Stimulated activated naive CD8-positive, alpha-beta T cell treated with anti-CD3 and anti-CD28 coated beads, Interleukin-15, amount 100 ng/mL, for 72 hours (primary cell): ENCODE measurements around the gene SEMA3D.

Source experiments
- ATAC-seq: fragments of 150-1000 bp; cut with Tn5 transposase; 2 replicates; pipeline ENCODE4 v1.10.0; 2021; ENCODE audit warnings: mild to moderate bottlenecking, moderate library complexity
- DNase-seq, 2 donors: peaks; one replicate each; pipeline ENCODE4 v3.0.0; 2021 to 2022
- H3K27ac Mint-ChIP-seq, 2 donors: one replicate each; pipeline ENCODE4 v1.8.0; 2022; ENCODE audit warnings: mild to moderate bottlenecking in 2 of 2, mixed read lengths in 2 of 2, moderate library complexity in 2 of 2
- H3K27me3 Mint-ChIP-seq: one replicate; pipeline ENCODE4 v1.8.0; 2022; ENCODE audit warnings: mixed read lengths
- H3K4me1 Mint-ChIP-seq: one replicate; pipeline ENCODE4 v1.8.0; 2022; ENCODE audit warnings: mild to moderate bottlenecking, mixed read lengths
- H3K4me3 Mint-ChIP-seq, 2 donors: one replicate each; pipeline ENCODE4 v1.8.0; 2022; ENCODE audit warnings: mild to moderate bottlenecking in 2 of 2, mixed read lengths in 2 of 2, moderate library complexity in 1 of 2
- H3K9me3 Mint-ChIP-seq, 2 donors: one replicate each; pipeline ENCODE4 v1.8.0; 2022; ENCODE audit warnings: mixed read lengths in 2 of 2

SEMA3D gene

DNA sequence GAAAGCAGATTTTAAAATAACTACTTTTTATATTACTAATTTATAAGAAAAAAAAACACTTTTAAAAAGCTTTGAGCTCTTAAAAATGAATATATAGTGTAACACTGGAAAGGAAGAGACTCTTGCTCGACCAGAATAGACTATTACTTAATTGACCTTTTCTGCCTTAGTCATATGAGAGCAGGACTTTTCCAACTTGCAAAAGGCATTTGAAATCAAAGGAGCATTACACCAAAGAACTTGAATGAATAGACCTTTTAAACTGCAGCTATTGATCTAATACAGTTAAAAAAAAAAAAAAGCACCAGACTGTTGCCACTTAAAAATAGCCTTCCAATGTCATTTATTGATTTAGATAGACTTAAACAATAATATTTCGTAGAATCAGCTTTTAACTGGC, 17.2 kb upstream of the SEMA3D start:
- DNase-seq (no peak), ATAC-seq (no peak)
- Mint-ChIP-seq H3K9me3 (peaks cover 5 to 23% of the 10 kb centered on the region in 2 donors), H3K4me1 (no peaks in the 10 kb centered on the region), H3K4me3 (no peak overlapping the region), H3K27ac (no peak overlapping the region), H3K27me3 (no peaks in the 10 kb centered on the region)

DNA sequence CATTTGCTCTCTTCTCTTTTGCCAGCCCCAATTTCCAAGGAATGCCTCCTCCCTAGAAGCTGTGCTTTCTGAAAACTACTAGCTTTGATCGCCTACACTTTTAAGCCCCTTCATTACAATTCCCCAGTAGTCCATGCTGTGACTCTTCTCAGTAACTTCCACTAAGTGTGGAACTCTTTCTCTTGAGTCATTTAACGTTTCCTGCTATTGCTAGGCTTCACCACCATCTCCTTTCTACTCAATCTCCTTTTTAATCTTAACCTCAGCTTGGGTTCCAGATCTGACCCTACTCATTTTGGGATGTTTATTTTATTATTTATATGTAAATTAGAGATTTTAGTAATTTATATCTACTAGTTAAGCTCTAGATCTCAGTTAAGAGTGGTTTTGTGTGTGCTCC, 14.4 kb upstream of the SEMA3D start:
- Mint-ChIP-seq H3K27ac (no peak overlapping the region), H3K4me3 (no peak overlapping the region), H3K27me3 (no peaks in the 10 kb centered on the region), H3K9me3 (peaks cover 5 to 23% of the 10 kb centered on the region in 2 donors), H3K4me1 (no peaks in the 10 kb centered on the region)
- ATAC-seq = no peak
- no peak for DNase-seq

DNA sequence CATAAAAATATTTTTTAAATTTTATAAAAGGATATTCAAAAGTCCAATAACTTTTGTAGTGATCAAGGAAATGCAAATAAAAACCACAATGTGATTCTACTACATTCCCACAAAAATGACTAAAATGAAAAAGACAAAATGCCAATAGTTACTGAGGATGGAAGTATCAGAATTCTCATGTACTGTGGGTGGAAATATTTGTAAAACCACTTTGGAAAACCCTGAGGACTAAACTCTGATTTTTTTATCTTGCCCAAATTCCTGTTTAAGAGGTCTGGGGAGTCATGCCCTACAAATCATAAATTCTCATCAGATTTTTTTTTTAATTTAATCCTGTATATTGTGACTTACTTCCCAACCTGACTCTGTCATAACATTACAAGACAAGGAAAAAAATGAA, 9.8 kb upstream of the SEMA3D start:
- DNase-seq = no peak

DNA sequence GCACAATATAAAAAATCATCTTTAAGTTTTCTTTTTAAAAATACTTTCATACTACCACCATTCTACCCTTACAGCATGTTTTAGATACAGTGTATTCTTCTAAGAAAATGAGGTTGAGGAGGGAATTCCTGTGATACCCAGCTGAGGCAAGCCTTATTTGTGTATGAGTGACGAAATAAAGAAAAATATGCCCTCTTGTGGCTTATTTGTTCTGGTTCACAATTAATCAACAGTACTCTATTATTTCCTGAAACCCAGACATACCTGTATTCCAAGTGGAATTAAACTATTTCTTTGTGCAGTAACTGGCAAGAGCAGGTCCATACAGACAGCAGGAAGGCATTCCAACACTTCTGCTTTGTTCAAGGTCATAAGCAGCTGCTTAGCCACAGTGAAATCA, 4.5 kb upstream of the SEMA3D start:
- DNase-seq (no peak), ATAC-seq (no peak)
- Mint-ChIP-seq H3K27me3 (peaks cover 18% of the 10 kb centered on the region), H3K9me3 (no peaks in the 10 kb centered on the region), H3K4me3 (no peak overlapping the region), H3K27ac (no peak overlapping the region), H3K4me1 (peaks cover 8% of the 10 kb centered on the region)

More for the DNA sequence above, 9.8 kb upstream of the SEMA3D start:
- Mint-ChIP-seq H3K27ac (no peak overlapping the region), H3K9me3 (peaks cover 5 to 15% of the 10 kb centered on the region in 2 donors), H3K4me3 (no peak overlapping the region), H3K27me3 (no peaks in the 10 kb centered on the region), H3K4me1 (no peaks in the 10 kb centered on the region)
- ATAC-seq = no peak

DNA sequence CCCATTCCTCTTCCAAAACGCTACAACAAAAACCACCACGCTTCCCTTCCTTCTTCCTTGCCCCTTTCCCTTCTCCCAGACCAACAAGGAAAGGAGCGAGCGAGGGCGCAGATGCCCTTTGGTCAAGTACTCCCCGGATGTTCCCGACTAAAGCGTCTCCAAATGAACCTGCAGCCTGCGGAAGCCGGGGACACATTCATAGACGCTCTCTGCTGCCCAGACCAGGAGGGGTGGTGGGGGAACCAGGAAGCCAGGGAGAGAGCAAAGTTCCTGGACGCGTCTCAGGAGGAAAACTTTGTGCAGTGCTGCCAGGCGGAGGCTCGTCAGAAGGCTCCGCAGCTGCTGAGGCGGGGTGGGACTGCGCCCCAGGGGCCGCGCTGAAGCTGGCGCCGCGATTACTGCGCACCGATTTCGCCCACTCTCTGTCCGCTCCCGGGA, 754 bp downstream of the SEMA3D start:
- H3K4me1 Mint-ChIP-seq = peaks cover 18% of the 10 kb centered on the region
- DNase-seq (no peak), ATAC-seq (peak; percentile 35)
- no peak overlapping the region for H3K4me3 Mint-ChIP-seq
- H3K27me3 Mint-ChIP-seq = peaks cover 39% of the 10 kb centered on the region
- H3K9me3 Mint-ChIP-seq = no peaks in the 10 kb centered on the region
- no peak overlapping the region for H3K27ac Mint-ChIP-seq

GRCh38 chr7:85185424-85186082, 1.3 kb downstream of the SEMA3D start:
- no peak for ATAC-seq
- peaks cover 18% of the 10 kb centered on the region for H3K4me1 Mint-ChIP-seq
- DNase-seq = no peak
- peaks cover 0 to 5% of the 10 kb centered on the region in 2 donors for H3K9me3 Mint-ChIP-seq
- peak overlapping the region in 1 of 2 donors; percentile 10 for H3K27ac Mint-ChIP-seq
- peaks cover 39% of the 10 kb centered on the region for H3K27me3 Mint-ChIP-seq
- H3K4me3 Mint-ChIP-seq = peak overlapping the region in 1 of 2 donors; percentile 49

- Mint-ChIP-seq H3K27me3 (peaks cover 39% of the 10 kb centered on the region), H3K4me3 (no peak overlapping the region), H3K4me1 (peaks cover 18% of the 10 kb centered on the region), H3K27ac (no peak overlapping the region), H3K9me3 (peaks cover 0 to 13% of the 10 kb centered on the region in 2 donors)
- DNase-seq (no peak), ATAC-seq (no peak)
Observed at GRCh38 chr7:85184599-85185423, 2.0 kb downstream of the SEMA3D start.

GRCh38 chr7:85183296-85183695, 3.6 kb downstream of the SEMA3D start:
- Mint-ChIP-seq H3K27ac (no peak overlapping the region), H3K4me1 (peaks cover 18% of the 10 kb centered on the region), H3K4me3 (no peak overlapping the region), H3K9me3 (peaks cover 2 to 22% of the 10 kb centered on the region in 2 donors), H3K27me3 (peaks cover 39% of the 10 kb centered on the region)
- ATAC-seq (no peak), DNase-seq (no peak)

- Mint-ChIP-seq H3K4me3 (no peak overlapping the region), H3K27me3 (no peaks in the 10 kb centered on the region), H3K4me1 (no peaks in the 10 kb centered on the region), H3K9me3 (peaks cover 14 to 27% of the 10 kb centered on the region in 2 donors), H3K27ac (no peak overlapping the region)
- ATAC-seq = no peak
- no peak for DNase-seq
Observed at GRCh38 chr7:85178531-85179298, 8.1 kb downstream of the SEMA3D start.

GRCh38 chr7:85177316-85177715, 9.5 kb downstream of the SEMA3D start:
- DNase-seq = no peak
- Mint-ChIP-seq H3K4me3 (no peak overlapping the region), H3K27me3 (no peaks in the 10 kb centered on the region), H3K4me1 (no peaks in the 10 kb centered on the region), H3K27ac (no peak overlapping the region), H3K9me3 (peaks cover 14 to 27% of the 10 kb centered on the region in 2 donors)
- no peak for ATAC-seq

DNA sequence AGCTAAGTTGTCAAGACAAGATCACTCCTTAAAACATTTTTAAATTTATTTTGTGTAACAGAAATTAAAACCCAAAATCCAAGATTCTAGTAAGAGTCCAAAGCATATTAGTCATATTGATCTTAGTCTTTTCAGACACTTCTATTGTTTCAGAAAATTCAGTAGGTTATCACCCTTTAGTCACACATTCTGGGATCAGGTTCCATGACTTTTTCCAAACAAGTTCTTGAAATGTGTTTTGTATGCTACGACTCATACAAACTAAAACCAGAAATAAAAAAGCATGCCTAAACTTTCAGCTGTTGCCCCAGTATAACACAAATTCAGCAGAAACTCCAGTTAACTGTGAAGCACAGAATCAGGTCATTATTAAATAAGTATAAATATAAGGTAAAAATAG, 10.7 kb downstream of the SEMA3D start:
- Mint-ChIP-seq H3K27ac (no peak overlapping the region), H3K9me3 (peaks cover 14 to 27% of the 10 kb centered on the region in 2 donors), H3K27me3 (no peaks in the 10 kb centered on the region), H3K4me1 (no peaks in the 10 kb centered on the region), H3K4me3 (no peak overlapping the region)
- ATAC-seq = no peak
- no peak for DNase-seq

- Mint-ChIP-seq H3K9me3 (peaks cover 14 to 18% of the 10 kb centered on the region in 2 donors), H3K4me3 (no peak overlapping the region), H3K4me1 (no peaks in the 10 kb centered on the region), H3K27ac (no peak overlapping the region), H3K27me3 (no peaks in the 10 kb centered on the region)
- ATAC-seq = no peak
- DNase-seq = no peak
Observed at GRCh38 chr7:85175217-85175616, 11.6 kb downstream of the SEMA3D start.

DNA sequence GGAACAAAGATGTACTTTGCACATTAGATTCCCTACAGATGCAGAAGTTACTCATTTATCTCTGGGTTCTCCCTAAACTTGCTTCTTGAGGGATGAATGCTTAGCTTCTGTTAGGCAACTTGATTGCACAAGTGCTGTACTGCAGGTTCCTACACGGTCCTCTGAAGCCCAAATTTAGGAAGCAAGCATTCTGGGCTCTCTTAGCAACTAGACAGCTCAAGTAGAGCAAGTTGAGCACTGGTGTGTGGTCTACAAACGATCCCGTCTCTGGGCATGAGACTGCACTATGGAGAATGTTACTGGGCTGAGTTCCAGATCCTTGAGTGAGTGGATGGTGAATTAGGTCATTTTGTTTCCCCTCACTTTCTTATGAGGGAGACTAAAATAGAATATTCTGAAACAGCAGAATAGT, 14.3 kb downstream of the SEMA3D start:
- no peak for DNase-seq
- no peak overlapping the region for H3K27ac Mint-ChIP-seq
- no peaks in the 10 kb centered on the region for H3K4me1 Mint-ChIP-seq
- no peaks in the 10 kb centered on the region for H3K27me3 Mint-ChIP-seq
- no peak overlapping the region for H3K4me3 Mint-ChIP-seq
- no peak for ATAC-seq
- H3K9me3 Mint-ChIP-seq = peaks cover 0 to 9% of the 10 kb centered on the region in 2 donors

GRCh38 chr7:85167636-85168035, 19.2 kb downstream of the SEMA3D start:
- Mint-ChIP-seq H3K27me3 (no peaks in the 10 kb centered on the region), H3K4me3 (no peak overlapping the region), H3K4me1 (no peaks in the 10 kb centered on the region), H3K9me3 (no peaks in the 10 kb centered on the region), H3K27ac (no peak overlapping the region)
- ATAC-seq (no peak), DNase-seq (no peak)

DNA sequence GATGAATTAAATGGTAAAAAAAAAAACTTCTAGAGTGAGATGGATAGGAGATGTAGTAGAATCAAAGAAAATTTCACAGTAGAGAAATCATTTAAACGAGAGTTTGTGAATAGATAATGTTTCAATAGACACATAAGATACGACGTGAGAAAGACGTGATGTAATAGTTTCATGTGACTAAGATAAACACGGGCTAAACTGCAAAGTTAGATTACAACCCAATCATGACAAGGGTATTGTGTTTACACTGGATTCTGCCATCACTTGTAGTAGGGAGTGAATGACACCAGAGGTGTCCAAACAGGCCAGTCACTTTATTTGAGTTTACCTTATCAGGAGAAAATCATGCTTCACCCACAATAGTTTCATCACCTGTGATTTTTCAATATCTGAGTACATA, 21.6 kb downstream of the SEMA3D start:
- H3K27me3 Mint-ChIP-seq = no peaks in the 10 kb centered on the region
- H3K27ac Mint-ChIP-seq = no peak overlapping the region
- H3K9me3 Mint-ChIP-seq = peaks cover 0 to 9% of the 10 kb centered on the region in 2 donors
- no peak overlapping the region for H3K4me3 Mint-ChIP-seq
- ATAC-seq (no peak), DNase-seq (no peak)
- peaks cover 2% of the 10 kb centered on the region for H3K4me1 Mint-ChIP-seq

- Mint-ChIP-seq H3K9me3 (peaks cover 3 to 18% of the 10 kb centered on the region in 2 donors), H3K27me3 (no peaks in the 10 kb centered on the region)
- no peak for ATAC-seq
Observed at GRCh38 chr7:85164376-85164775, 22.5 kb downstream of the SEMA3D start.

More at GRCh38 chr7:85164376-85164775, 22.5 kb downstream of the SEMA3D start:
- Mint-ChIP-seq H3K4me1 (peaks cover 7% of the 10 kb centered on the region), H3K4me3 (no peak overlapping the region), H3K27ac (no peak overlapping the region)
- DNase-seq = no peak
